H1 (cell line): ENCODE results near the gene SLX9. TPM values are rescaled to one million over a fixed set of nuclear protein-coding genes. Genes with fewer than 3 reads are reported as not detected.

Experiments used
- BCL11A ChIP-seq, 2 experiments: IDR thresholded peaks; one replicate each; pipeline ENCODE4 v1.6.1; 2011; ENCODE audit warnings: low read depth in 2 of 2, low read length in 2 of 2, mild to moderate bottlenecking in 2 of 2
- CTBP2 ChIP-seq: IDR thresholded peaks from 2 replicates; pipeline ENCODE4 v1.7.0; 2011; ENCODE audit warnings: borderline replicate concordance, mild to moderate bottlenecking, moderate library complexity, mixed read lengths, low read length; ENCODE audit not compliant: insufficient read depth, insufficient read length
- TBP ChIP-seq: IDR thresholded peaks from 2 replicates; pipeline ENCODE4 v1.6.1; 2011; ENCODE audit warnings: low read depth, low read length, improper control_type of control experiment
- polyA plus RNA-seq, 7 experiments: library from polyadenylated mRNA; depleted of rRNA in 3 of 7; stranded (reverse) in 5 of 7; unstranded in 2 of 7; fragments of >200 nt in 5 of 7; fragments of 200-250 nt in 2 of 7; gene quantifications; 1 replicate in 5 of 7; 2 replicates in 1 of 7; 4 replicates in 1 of 7; pipeline versions ENCODE4 v1.2.1 to v1.2.3, GENCODE V29; 2011 to 2013; ENCODE audit warnings: missing spikeins in 2 of 7, mixed read lengths in 2 of 7
- total RNA-seq: library from RNA; stranded (reverse); fragmentation: NEBNext Ultra II Directional; extraction: Animal tissue kit (Norgen Biotek cat#: 25700); gene quantifications from 2 replicates; pipeline ENCODE4 v1.2.1, GENCODE V29; 2021
- TF ChIP-seq, protein P1 (sequence below), 3 experiments: IDR thresholded peaks; 1 replicate in 2 of 3; 2 replicates in 1 of 3; pipeline versions ENCODE4 v1.5.1 to v1.6.1; 2011; ENCODE audit warnings: low read length in 3 of 3, mild to moderate bottlenecking in 3 of 3, inconsistent platforms in 2 of 3, low read depth in 1 of 3, moderate library complexity in 1 of 3; ENCODE audit not compliant: insufficient read depth in 1 of 3; ENCODE audit errors: control extremely low read depth in 1 of 3

SLX9 gene
- total and polyA plus RNA-seq, 2 of the 8 experiments (the other 6 are each of a cell fraction or from before 2014, with no cell fraction given) = 17.7 to 57.3 TPM

DNA sequence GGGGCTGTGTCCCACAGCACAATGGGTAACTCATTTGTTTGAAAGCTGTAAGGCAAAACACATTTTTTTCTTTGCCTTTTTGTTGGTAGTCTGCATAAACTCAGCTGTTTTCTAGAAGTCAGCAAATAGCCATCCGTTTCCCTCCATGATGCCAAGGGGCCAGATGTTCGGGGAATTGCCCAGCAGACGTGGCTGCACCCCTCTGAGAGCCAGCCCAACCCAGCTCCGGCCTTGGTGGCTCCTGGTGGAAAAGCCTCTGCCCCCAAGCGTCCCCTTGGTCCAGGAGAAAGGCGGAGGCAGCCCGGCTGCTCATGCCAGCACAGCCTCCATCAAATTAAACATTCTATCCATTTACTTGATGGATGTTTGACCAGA is 76.2 kb downstream of the SLX9 start (continued):
- TF ChIP-seq, protein P1, sequence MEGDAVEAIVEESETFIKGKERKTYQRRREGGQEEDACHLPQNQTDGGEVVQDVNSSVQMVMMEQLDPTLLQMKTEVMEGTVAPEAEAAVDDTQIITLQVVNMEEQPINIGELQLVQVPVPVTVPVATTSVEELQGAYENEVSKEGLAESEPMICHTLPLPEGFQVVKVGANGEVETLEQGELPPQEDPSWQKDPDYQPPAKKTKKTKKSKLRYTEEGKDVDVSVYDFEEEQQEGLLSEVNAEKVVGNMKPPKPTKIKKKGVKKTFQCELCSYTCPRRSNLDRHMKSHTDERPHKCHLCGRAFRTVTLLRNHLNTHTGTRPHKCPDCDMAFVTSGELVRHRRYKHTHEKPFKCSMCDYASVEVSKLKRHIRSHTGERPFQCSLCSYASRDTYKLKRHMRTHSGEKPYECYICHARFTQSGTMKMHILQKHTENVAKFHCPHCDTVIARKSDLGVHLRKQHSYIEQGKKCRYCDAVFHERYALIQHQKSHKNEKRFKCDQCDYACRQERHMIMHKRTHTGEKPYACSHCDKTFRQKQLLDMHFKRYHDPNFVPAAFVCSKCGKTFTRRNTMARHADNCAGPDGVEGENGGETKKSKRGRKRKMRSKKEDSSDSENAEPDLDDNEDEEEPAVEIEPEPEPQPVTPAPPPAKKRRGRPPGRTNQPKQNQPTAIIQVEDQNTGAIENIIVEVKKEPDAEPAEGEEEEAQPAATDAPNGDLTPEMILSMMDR (IDR thresholded peaks at IDR 0.05; ENCODE audit: control extremely low read depth in 1 of 3, insufficient read depth in 1 of 3, low read depth in 1 of 3, low read length in 3 of 3) = no peak
- TF ChIP-seq TBP (no peak), BCL11A (IDR thresholded peaks at IDR 0.05; ENCODE audit: low read depth in 2 of 2, low read length in 2 of 2) (no peak), CTBP2 (no peak)
